Transverse colon (tissue), 4 donors: ENCODE results near the gene PHLDA3. TPM values are rescaled to one million over a fixed set of nuclear protein-coding genes. Genes with fewer than 3 reads are reported as not detected.

ENCODE experiments used
- DNase-seq: peaks from one replicate; pipeline ENCODE4 v3.0.0-alpha.2; 2019
- H3K27ac ChIP-seq, 4 donors: fragments of 200-600 bp; sonication (generic); 2 replicates each; pipeline ENCODE4 v1.5.1; 2016 to 2018; ENCODE audit warnings: inconsistent platforms in 4 of 4
- H3K27me3 ChIP-seq: fragments of 200-600 bp; sonication (generic); 2 replicates; pipeline ENCODE4 v1.5.1; 2017; ENCODE audit warnings: inconsistent platforms
- H3K36me3 ChIP-seq, 4 donors: fragments of 200-600 bp; sonication (generic); 2 replicates each; pipeline ENCODE4 v1.5.1; 2017 to 2019; ENCODE audit warnings: inconsistent platforms in 4 of 4
- H3K4me1 ChIP-seq, 4 donors: fragments of 200-600 bp; sonication (generic); 2 replicates each; pipeline ENCODE4 v1.5.1; 2017 to 2020; ENCODE audit warnings: inconsistent platforms in 4 of 4
- H3K4me3 ChIP-seq, 4 donors: fragments of 200-600 bp; sonication (generic); 1 replicate in 1 of 4; 2 replicates in 3 of 4; pipeline versions ENCODE4 v1.5.1 to v1.6.1; 2017 to 2019; ENCODE audit warnings: inconsistent platforms in 4 of 4
- H3K9me3 ChIP-seq, 2 donors: fragments of 200-600 bp; sonication (generic); 2 replicates each; pipeline ENCODE4 v1.5.1; 2017 to 2019; ENCODE audit warnings: inconsistent platforms in 2 of 2
- CTCF ChIP-seq, 5 experiments: fragments of 200-600 bp in 3 of 5; fragments of 450-650 bp in 2 of 5; sonication (generic) in 3 of 5; IDR thresholded peaks; 1 replicate in 2 of 5; 2 replicates in 3 of 5; pipeline ENCODE4 v1.5.1; 2016 to 2017; ENCODE audit warnings: antibody characterized with exemption in 5 of 5, inconsistent platforms in 3 of 5, mild to moderate bottlenecking in 2 of 5, moderate library complexity in 1 of 5
- EP300 ChIP-seq: sonication (generic); formaldehyde crosslinking; IDR thresholded peaks from one replicate; pipeline ENCODE4 v1.6.1; 2017; ENCODE audit warnings: antibody characterized with exemption, low read depth
- POLR2A ChIP-seq: fragments of 450-650 bp; IDR thresholded peaks from one replicate; pipeline ENCODE4 v1.6.1; 2016; ENCODE audit warnings: antibody characterized with exemption, mild to moderate bottlenecking, moderate library complexity
- POLR2AphosphoS5 ChIP-seq, 3 donors: sonication (generic); formaldehyde crosslinking; IDR thresholded peaks; one replicate each; pipeline ENCODE4 v1.6.1; 2016; ENCODE audit warnings: antibody characterized with exemption in 3 of 3
- WGBS, 2 donors: methylation state at CpG; one replicate each; pipeline ENCODE4 v1.1.5; 2018; ENCODE audit warnings: low coverage in 1 of 2; 5-methylcytosine and 5-hydroxymethylcytosine counted together
- in situ Hi-C, 4 donors: fragments of 200-750 bp; cut with MboI; loops; one replicate each; pipeline versions ENCODE4 v1.15.0 to v1.15.1; 2017; ENCODE audit warnings: low sequenced_read_pairs in 3 of 4, low pct_ligation_motif_present in 1 of 4, low pct_unique_long_range_greater_than_20kb in 1 of 4
- intact Hi-C: fragments of 100-400 bp; cut with DNase I; formaldehyde crosslinking; loops from one replicate; pipeline ENCODE4 v1.15.1; 2023; ENCODE audit warnings: low total_unique reads
- total RNA-seq, 4 donors: library from RNA; depleted of rRNA; stranded (reverse); fragments of >200 nt; gene quantifications; one replicate each; pipeline ENCODE4 v1.1.0, GENCODE V29; 2016

Gene PHLDA3
- total RNA-seq, 4 donors from 2014 or later, result 19.4 to 47.6 (median 31.5) TPM

- Histone ChIP-seq H3K27me3 (no peaks in the 10 kb centered on the region), H3K4me1 (peaks cover 8 to 65% (median 43%) of the 10 kb centered on the region in 4 donors), H3K27ac (peak overlapping the region; percentile 93 to 97 (median 96)), H3K36me3 (no peaks in the 10 kb centered on the region), H3K9me3 (no peaks in the 10 kb centered on the region), H3K4me3 (peak overlapping the region; percentile 42 to 88 (median 68))
- DNase-seq, result no peak
- TF ChIP-seq POLR2AphosphoS5 (IDR thresholded peaks at IDR 0.05) (no peak), EP300 (no peak), POLR2A (no peak)
- in situ Hi-C loops, result no loop called here
- intact Hi-C loops, result no loop called here
- WGBS, 2 donors, result 42% methylated on average over 3 of the region's 3 CpGs; no CpG with 5 or more reads in 1 of the 2 donors
Measured at GRCh38 chr1:201506092-201506491, 37.1 kb upstream of the PHLDA3 start.

DNA sequence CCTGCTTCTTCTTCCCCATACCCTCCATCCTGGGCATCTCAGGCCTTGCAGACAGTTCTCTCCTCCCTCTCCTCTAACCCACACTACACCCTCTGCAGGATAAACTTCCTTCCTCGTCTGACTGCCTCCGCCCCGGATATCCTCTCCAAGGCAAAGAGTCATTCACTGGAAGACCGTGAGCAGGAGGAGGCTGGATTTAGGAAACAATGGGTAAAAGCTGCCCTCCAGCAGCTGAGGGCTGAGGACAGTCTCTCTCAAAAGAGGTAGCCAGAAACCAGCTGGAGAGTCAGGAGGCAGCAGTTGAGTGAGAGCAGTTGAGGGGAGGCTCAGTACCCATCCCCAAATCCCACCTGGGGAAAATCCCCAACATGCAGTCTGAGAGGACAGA is 36.5 kb upstream of the PHLDA3 start:
- Histone ChIP-seq H3K4me3 (peak overlapping the region; percentile 42 to 88 (median 68)), H3K4me1 (peaks cover 12 to 67% (median 46%) of the 10 kb centered on the region in 4 donors), H3K27me3 (no peaks in the 10 kb centered on the region), H3K9me3 (no peaks in the 10 kb centered on the region), H3K36me3 (no peaks in the 10 kb centered on the region), H3K27ac (peak overlapping the region; percentile 93 to 97 (median 96))
- 9 to 10% methylated on average over 4 of the region's 4 CpGs for WGBS, 2 donors
- peak; percentile 55 for DNase-seq
- in situ Hi-C loops (no loop called here), intact Hi-C loops (no loop called here)
- TF ChIP-seq POLR2A, result peak; percentile 39
- TF ChIP-seq POLR2AphosphoS5 (IDR thresholded peaks at IDR 0.05), result peak; percentile 53 to 80 (median 74)
- TF ChIP-seq EP300, result no peak

- intact Hi-C loops (no loop called here), in situ Hi-C loops (no loop called here)
- Histone ChIP-seq H3K4me3 (peak overlapping the region; percentile 1 to 88 (median 68)), H3K36me3 (no peaks in the 10 kb centered on the region), H3K4me1 (peaks cover 16 to 72% (median 51%) of the 10 kb centered on the region in 4 donors), H3K27me3 (no peaks in the 10 kb centered on the region), H3K9me3 (no peaks in the 10 kb centered on the region), H3K27ac (peak overlapping the region; percentile 93 to 97 (median 96))
- no peak for DNase-seq
- no peak for TF ChIP-seq POLR2A
- no peak for TF ChIP-seq POLR2AphosphoS5 (IDR thresholded peaks at IDR 0.05)
- TF ChIP-seq EP300, result no peak
- TF ChIP-seq CTCF (IDR thresholded peaks at IDR 0.05), result no peak
- WGBS, 2 donors, result 76 to 100% methylated on average over 1 to 9 of the region's 9 CpGs
Measured at GRCh38 chr1:201504799-201505502, 36.0 kb upstream of the PHLDA3 start.

- no peaks in the 10 kb centered on the region for H3K9me3 ChIP-seq
- no peaks in the 10 kb centered on the region for H3K27me3 ChIP-seq
- peak overlapping the region; percentile 5 to 88 (median 68) for H3K4me3 ChIP-seq
- peaks cover 19 to 79% (median 54%) of the 10 kb centered on the region in 4 donors for H3K4me1 ChIP-seq
- H3K27ac ChIP-seq, result peak overlapping the region; percentile 93 to 97 (median 96)
- 41 to 56% methylated on average over 3 of the region's 3 CpGs for WGBS, 2 donors
- in situ Hi-C loops (no loop called here), intact Hi-C loops (no loop called here)
- no peak for TF ChIP-seq POLR2A
- TF ChIP-seq EP300, result no peak
- TF ChIP-seq CTCF (IDR thresholded peaks at IDR 0.05), result no peak
- TF ChIP-seq POLR2AphosphoS5 (IDR thresholded peaks at IDR 0.05), result peak in 1 of 3 donors; percentile 16
- H3K36me3 ChIP-seq, result no peaks in the 10 kb centered on the region
- no peak for DNase-seq
Measured at GRCh38 chr1:201504179-201504631, 35.2 kb upstream of the PHLDA3 start.

DNA sequence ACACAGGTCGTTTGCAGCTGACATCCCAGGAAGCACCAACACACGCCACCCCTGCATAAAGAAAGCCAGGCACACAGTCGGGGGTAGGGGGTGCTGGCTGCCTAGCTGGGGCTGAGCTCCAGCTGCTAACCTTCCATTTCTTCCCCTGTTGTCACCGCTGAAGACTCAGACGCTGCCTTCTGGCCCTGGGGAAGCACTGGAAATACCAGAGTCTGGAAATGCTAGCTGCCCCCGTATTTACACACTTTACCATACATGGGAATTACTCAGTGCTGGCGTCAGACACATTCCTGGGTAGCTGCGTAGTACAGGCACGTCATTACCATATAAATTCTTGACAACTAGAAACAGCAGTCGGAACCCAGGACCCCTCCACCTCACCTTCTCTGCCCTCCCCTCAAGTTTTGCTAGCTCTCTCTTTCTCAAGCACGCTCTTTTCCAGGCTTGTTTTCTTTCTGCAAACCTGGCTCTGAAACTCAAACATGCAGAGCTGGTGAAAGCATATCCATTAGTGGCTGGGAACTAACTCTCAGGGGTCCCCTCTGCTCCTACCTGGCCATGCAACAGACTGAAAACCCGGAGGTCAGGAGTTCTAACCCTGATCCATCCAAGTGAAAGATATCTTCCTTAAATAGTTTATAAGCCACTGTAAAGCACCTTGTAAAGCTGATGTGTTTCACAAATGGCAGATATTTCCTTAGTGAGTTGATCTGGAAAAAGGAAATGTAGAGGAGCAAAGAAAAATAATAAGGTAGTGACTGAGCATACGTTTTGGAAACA is 34.6 kb upstream of the PHLDA3 start:
- Histone ChIP-seq H3K27me3 (no peaks in the 10 kb centered on the region), H3K36me3 (no peaks in the 10 kb centered on the region), H3K9me3 (no peaks in the 10 kb centered on the region), H3K4me1 (peaks cover 19 to 83% (median 56%) of the 10 kb centered on the region in 4 donors), H3K4me3 (peak overlapping the region; percentile 5 to 71 (median 46)), H3K27ac (peak overlapping the region; percentile 93 to 97 (median 96))
- 52 to 67% methylated on average over 3 to 13 of the region's 13 CpGs for WGBS, 2 donors
- TF ChIP-seq EP300, result peak; percentile 96
- TF ChIP-seq POLR2A, result peak; percentile 51
- no peak for TF ChIP-seq CTCF (IDR thresholded peaks at IDR 0.05)
- peak; percentile 83 to 90 (median 90) for TF ChIP-seq POLR2AphosphoS5 (IDR thresholded peaks at IDR 0.05)
- peak; percentile 47 for DNase-seq
- in situ Hi-C loops, result no loop called here
- intact Hi-C loops, result no loop called here
